ENCODE measurements around the gene FBXW7. TPM values are rescaled to one million over a fixed set of nuclear protein-coding genes. Genes with fewer than 3 reads are reported as not detected.

The FBXW7 gene
- total RNA-seq, 1 experiment from 2014 or later, result 33.5 TPM

- no TSS peak for BruUV-seq (replicated peaks)
- Histone ChIP-seq H3K27me3 (replicated peaks; ENCODE audit: insufficient read depth, low read depth, low read length, poor library complexity) (no peaks in the 10 kb centered on the region), H3K36me3 (ENCODE audit: insufficient read depth, low read length, poor library complexity, severe bottlenecking) (no peaks in the 10 kb centered on the region), H3K4me3 (ENCODE audit: low read depth, low read length, poor library complexity, severe bottlenecking) (no peak overlapping the region), H3K4me1 (ENCODE audit: insufficient read depth, low read length, poor library complexity, severe bottlenecking) (peaks cover 27% of the 10 kb centered on the region), H3K27ac (ENCODE audit: low read depth, low read length, poor library complexity, severe bottlenecking) (no peak overlapping the region), H3K9me3 (ENCODE audit: low read depth, low read length, poor library complexity, severe bottlenecking) (no peaks in the 10 kb centered on the region)
- DNase-seq (ENCODE audit: low spot score), result no peak
- TF ChIP-seq CTCF (conservative IDR thresholded peaks at IDR 0.05; ENCODE audit: low read depth, low read length), result no peak
- no peak for TF ChIP-seq EZH2 (IDR thresholded peaks at IDR 0.05; ENCODE audit: borderline replicate concordance, low read depth, low read length, poor library complexity, severe bottlenecking)
- CTCF ChIA-PET, result no interaction called here
- intact Hi-C loops (cut with micrococcal nuclease; ENCODE audit: unreplicated experiment), result no loop called here
- POLR2A ChIA-PET (ENCODE audit: low non-redundant PET), result no interaction called here
Measured at GRCh38 chr4:152467101-152467500, 68.8 kb downstream of the FBXW7 start.

DNA sequence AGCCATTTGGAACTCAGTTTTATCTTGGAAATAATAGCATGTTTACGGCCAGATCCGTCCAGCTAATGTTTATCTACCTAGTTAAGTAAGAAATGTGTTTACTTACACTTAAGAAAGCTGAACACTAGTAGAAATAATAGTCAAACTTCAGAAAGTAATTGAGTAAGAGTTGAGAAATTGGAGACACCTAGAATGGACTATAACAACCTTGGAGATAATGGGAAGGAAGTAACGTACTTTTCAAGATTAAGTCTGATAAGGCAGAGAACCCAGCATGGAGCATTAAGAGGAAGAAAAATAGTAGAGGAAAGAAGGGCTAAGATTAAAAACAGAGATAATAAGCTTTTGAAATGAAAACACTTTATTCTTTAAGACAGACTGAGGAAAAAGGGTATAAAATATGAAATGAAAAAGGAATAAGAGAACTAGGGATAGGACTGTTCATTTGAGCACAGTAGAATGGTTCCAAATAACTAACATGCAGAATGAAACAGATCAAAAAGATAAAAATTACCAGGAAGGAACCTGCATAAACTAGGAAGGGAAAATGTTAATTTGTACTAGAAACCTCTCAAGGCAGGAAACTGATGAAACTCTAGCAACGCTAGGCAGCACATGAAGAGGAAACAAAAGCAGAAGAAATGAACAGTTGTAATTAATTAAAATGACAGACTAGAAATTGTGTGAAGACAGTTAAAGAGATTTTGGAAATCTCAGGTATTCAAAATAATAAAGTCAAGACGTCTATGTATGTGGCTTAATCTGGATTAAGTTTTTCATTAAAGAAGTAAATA is 71.7 kb downstream of the FBXW7 start:
- POLR2A ChIA-PET (ENCODE audit: low non-redundant PET), result no interaction called here
- peak overlapping the region; percentile 1 for H3K4me3 ChIP-seq (ENCODE audit: low read depth, low read length, poor library complexity, severe bottlenecking)
- DNase-seq (ENCODE audit: low spot score), result peak; percentile 52
- no peaks in the 10 kb centered on the region for H3K9me3 ChIP-seq (ENCODE audit: low read depth, low read length, poor library complexity, severe bottlenecking)
- no TSS peak for BruUV-seq (replicated peaks)
- peaks cover 41% of the 10 kb centered on the region for H3K4me1 ChIP-seq (ENCODE audit: insufficient read depth, low read length, poor library complexity, severe bottlenecking)
- H3K27ac ChIP-seq (ENCODE audit: low read depth, low read length, poor library complexity, severe bottlenecking), result peak overlapping the region; percentile 64
- no peaks in the 10 kb centered on the region for H3K27me3 ChIP-seq (replicated peaks; ENCODE audit: insufficient read depth, low read depth, low read length, poor library complexity)
- TF ChIP-seq EZH2 (IDR thresholded peaks at IDR 0.05; ENCODE audit: borderline replicate concordance, low read depth, low read length, poor library complexity, severe bottlenecking) (no peak), CTCF (conservative IDR thresholded peaks at IDR 0.05; ENCODE audit: low read depth, low read length) (no peak)
- intact Hi-C loops (cut with micrococcal nuclease; ENCODE audit: unreplicated experiment), result loop anchor here (5.0 kb wide), 1 partner anchor 258 kb away; no protein-coding TSS in a partner anchor
- CTCF ChIA-PET, result no interaction called here
- H3K36me3 ChIP-seq (ENCODE audit: insufficient read depth, low read length, poor library complexity, severe bottlenecking), result no peaks in the 10 kb centered on the region

- Histone ChIP-seq H3K27me3 (replicated peaks; ENCODE audit: insufficient read depth, low read depth, low read length, poor library complexity) (no peaks in the 10 kb centered on the region), H3K4me1 (ENCODE audit: insufficient read depth, low read length, poor library complexity, severe bottlenecking) (peaks cover 39% of the 10 kb centered on the region), H3K27ac (ENCODE audit: low read depth, low read length, poor library complexity, severe bottlenecking) (peak overlapping the region; percentile 64), H3K36me3 (ENCODE audit: insufficient read depth, low read length, poor library complexity, severe bottlenecking) (no peaks in the 10 kb centered on the region), H3K4me3 (ENCODE audit: low read depth, low read length, poor library complexity, severe bottlenecking) (no peak overlapping the region), H3K9me3 (ENCODE audit: low read depth, low read length, poor library complexity, severe bottlenecking) (no peaks in the 10 kb centered on the region)
- no TSS peak for BruUV-seq (replicated peaks)
- ChIA-PET POLR2A (ENCODE audit: low non-redundant PET) (no interaction called here), CTCF (no interaction called here)
- no peak for TF ChIP-seq EZH2 (IDR thresholded peaks at IDR 0.05; ENCODE audit: borderline replicate concordance, low read depth, low read length, poor library complexity, severe bottlenecking)
- no peak for TF ChIP-seq CTCF (conservative IDR thresholded peaks at IDR 0.05; ENCODE audit: low read depth, low read length)
- DNase-seq (ENCODE audit: low spot score), result no peak
- intact Hi-C loops (cut with micrococcal nuclease; ENCODE audit: unreplicated experiment), result loop anchor here (5.0 kb wide), 1 partner anchor 259 kb away; no protein-coding TSS in a partner anchor
Measured at GRCh38 chr4:152463562-152463961, 72.3 kb downstream of the FBXW7 start.
